ENCODE data around the gene FAM117A. TPM values are rescaled to one million over a fixed set of nuclear protein-coding genes. Genes with fewer than 3 reads are reported as not detected.

The FAM117A gene
- total RNA-seq, 1 experiment from 2014 or later = 41.5 TPM

DNA sequence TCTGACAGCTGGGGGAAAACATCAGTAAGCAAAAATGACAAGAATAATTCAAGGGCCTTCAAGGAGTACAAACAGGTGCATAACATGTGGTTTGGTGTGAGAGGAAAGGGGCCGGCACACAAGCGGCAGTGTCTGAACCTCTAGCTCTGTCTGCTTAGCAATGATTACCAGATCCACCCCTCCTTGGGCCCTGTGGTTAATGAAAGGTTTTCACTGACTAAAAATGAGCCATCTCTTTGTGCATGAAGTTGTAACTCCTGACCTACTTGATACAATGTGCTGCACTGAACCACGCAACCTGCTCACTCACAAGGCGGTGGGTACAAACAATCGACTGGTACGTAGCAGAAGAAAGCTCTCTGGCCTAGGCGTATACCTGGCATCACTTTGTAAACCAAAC, 15.1 kb downstream of the FAM117A start:
- TF ChIP-seq CTCF (IDR thresholded peaks at IDR 0.05; ENCODE audit: insufficient read depth in 1 of 2, low read depth in 1 of 2, low read length in 1 of 2, severe bottlenecking in 1 of 2, unreplicated experiment in 1 of 2) = no peak
- Histone ChIP-seq H3K27me3 (replicated peaks; ENCODE audit: control insufficient read depth, insufficient read depth, low read length) (no peaks in the 10 kb centered on the region), H3K36me3 (ENCODE audit: control insufficient read depth, insufficient read depth, low read length) (peaks cover 6% of the 10 kb centered on the region; the same call in 1 of the 2 replicates), H3K9me3 (no peaks in the 10 kb centered on the region), H3K4me1 (peaks cover 18% of the 10 kb centered on the region), H3K4me3 (ENCODE audit: low read depth, low read length) (no peak overlapping the region)
- H3K27ac Mint-ChIP-seq (ENCODE audit: unreplicated experiment) = no peak overlapping the region
- CTCF ChIA-PET = interaction anchor here (0.5 to 1.2 kb wide), 2 partner anchors 15 to 113 kb away, joined by 3 to 5 read pairs; partner anchors contain the start of gene FAM117A
- DNase-seq = no peak
- POLR2A ChIA-PET = interaction anchor here (2.4 kb wide), 1 partner anchor 15 kb away, joined by 17 read pairs; the partner anchor contains the start of gene FAM117A
- no peaks in the 10 kb centered on the region for H3K27me3 Mint-ChIP-seq (ENCODE audit: insufficient read depth, unreplicated experiment)
- no peaks in the 10 kb centered on the region for H3K9me3 Mint-ChIP-seq (ENCODE audit: unreplicated experiment)
- BruUV-seq (replicated peaks) = no TSS peak
- H3K4me1 Mint-ChIP-seq (ENCODE audit: low read depth, unreplicated experiment) = peaks cover 12% of the 10 kb centered on the region
- intact Hi-C loops (cut with micrococcal nuclease; ENCODE audit: unreplicated experiment) = no loop called here
- no peak overlapping the region for H3K4me3 Mint-ChIP-seq (ENCODE audit: unreplicated experiment)
- no peaks in the 10 kb centered on the region for H3K36me3 Mint-ChIP-seq (ENCODE audit: insufficient read depth, unreplicated experiment)

GRCh38 chr17:49748223-49748622, 15.7 kb downstream of the FAM117A start:
- H3K4me3 Mint-ChIP-seq (ENCODE audit: unreplicated experiment) = no peak overlapping the region
- no peaks in the 10 kb centered on the region for H3K27me3 Mint-ChIP-seq (ENCODE audit: insufficient read depth, unreplicated experiment)
- Histone ChIP-seq H3K27me3 (replicated peaks; ENCODE audit: control insufficient read depth, insufficient read depth, low read length) (no peaks in the 10 kb centered on the region), H3K9me3 (no peaks in the 10 kb centered on the region), H3K36me3 (ENCODE audit: control insufficient read depth, insufficient read depth, low read length) (peaks cover 6% of the 10 kb centered on the region; the same call in 1 of the 2 replicates), H3K4me3 (ENCODE audit: low read depth, low read length) (no peak overlapping the region), H3K4me1 (peaks cover 18% of the 10 kb centered on the region)
- ChIA-PET CTCF (interaction anchor here (0.5 to 1.2 kb wide), 3 partner anchors 16 to 178 kb away, joined by 3 to 5 read pairs (median 3); partner anchors contain the start of gene FAM117A), POLR2A (interaction anchor here (2.4 kb wide), 1 partner anchor 16 kb away, joined by 17 read pairs; the partner anchor contains the start of gene FAM117A)
- TF ChIP-seq CTCF (IDR thresholded peaks at IDR 0.05; ENCODE audit: insufficient read depth in 1 of 2, low read depth in 1 of 2, low read length in 1 of 2, severe bottlenecking in 1 of 2, unreplicated experiment in 1 of 2) = no peak
- intact Hi-C loops (cut with micrococcal nuclease; ENCODE audit: unreplicated experiment) = no loop called here
- no TSS peak for BruUV-seq (replicated peaks)
- H3K4me1 Mint-ChIP-seq (ENCODE audit: low read depth, unreplicated experiment) = peaks cover 12% of the 10 kb centered on the region
- H3K27ac Mint-ChIP-seq (ENCODE audit: unreplicated experiment) = no peak overlapping the region
- H3K9me3 Mint-ChIP-seq (ENCODE audit: unreplicated experiment) = no peaks in the 10 kb centered on the region
- no peak for DNase-seq
- H3K36me3 Mint-ChIP-seq (ENCODE audit: insufficient read depth, unreplicated experiment) = no peaks in the 10 kb centered on the region

GRCh38 chr17:49747632-49748031, 16.3 kb downstream of the FAM117A start:
- Histone ChIP-seq H3K4me1 (peaks cover 23% of the 10 kb centered on the region), H3K9me3 (no peaks in the 10 kb centered on the region), H3K36me3 (ENCODE audit: control insufficient read depth, insufficient read depth, low read length) (peaks cover 6% of the 10 kb centered on the region; the same call in 1 of the 2 replicates), H3K27me3 (replicated peaks; ENCODE audit: control insufficient read depth, insufficient read depth, low read length) (no peaks in the 10 kb centered on the region), H3K4me3 (ENCODE audit: low read depth, low read length) (no peak overlapping the region)
- Mint-ChIP-seq H3K9me3 (ENCODE audit: unreplicated experiment) (no peaks in the 10 kb centered on the region), H3K36me3 (ENCODE audit: insufficient read depth, unreplicated experiment) (no peaks in the 10 kb centered on the region), H3K4me1 (ENCODE audit: low read depth, unreplicated experiment) (peaks cover 12% of the 10 kb centered on the region), H3K27me3 (ENCODE audit: insufficient read depth, unreplicated experiment) (no peaks in the 10 kb centered on the region), H3K27ac (ENCODE audit: unreplicated experiment) (no peak overlapping the region), H3K4me3 (ENCODE audit: unreplicated experiment) (no peak overlapping the region)
- DNase-seq = no peak
- no peak for TF ChIP-seq CTCF (IDR thresholded peaks at IDR 0.05; ENCODE audit: insufficient read depth in 1 of 2, low read depth in 1 of 2, low read length in 1 of 2, severe bottlenecking in 1 of 2, unreplicated experiment in 1 of 2)
- no TSS peak for BruUV-seq (replicated peaks)
- intact Hi-C loops (cut with micrococcal nuclease; ENCODE audit: unreplicated experiment) = no loop called here
- CTCF ChIA-PET = interaction anchor here (1.0 to 1.1 kb wide), 2 partner anchors 29 to 177 kb away, joined by 3 read pairs; no protein-coding TSS in a partner anchor
- POLR2A ChIA-PET = interaction anchor here (2.4 kb wide), 1 partner anchor 16 kb away, joined by 17 read pairs; the partner anchor contains the start of gene FAM117A

Measured in Caco-2 (cell line).